ENCODE measurements around the gene ELOVL6. TPM values are rescaled to one million over a fixed set of nuclear protein-coding genes. Genes with fewer than 3 reads are reported as not detected.

Gene ELOVL6
- total and polyA plus RNA-seq, 10 donors, result 0.58 to 4.5 (median 3.3) TPM

DNA sequence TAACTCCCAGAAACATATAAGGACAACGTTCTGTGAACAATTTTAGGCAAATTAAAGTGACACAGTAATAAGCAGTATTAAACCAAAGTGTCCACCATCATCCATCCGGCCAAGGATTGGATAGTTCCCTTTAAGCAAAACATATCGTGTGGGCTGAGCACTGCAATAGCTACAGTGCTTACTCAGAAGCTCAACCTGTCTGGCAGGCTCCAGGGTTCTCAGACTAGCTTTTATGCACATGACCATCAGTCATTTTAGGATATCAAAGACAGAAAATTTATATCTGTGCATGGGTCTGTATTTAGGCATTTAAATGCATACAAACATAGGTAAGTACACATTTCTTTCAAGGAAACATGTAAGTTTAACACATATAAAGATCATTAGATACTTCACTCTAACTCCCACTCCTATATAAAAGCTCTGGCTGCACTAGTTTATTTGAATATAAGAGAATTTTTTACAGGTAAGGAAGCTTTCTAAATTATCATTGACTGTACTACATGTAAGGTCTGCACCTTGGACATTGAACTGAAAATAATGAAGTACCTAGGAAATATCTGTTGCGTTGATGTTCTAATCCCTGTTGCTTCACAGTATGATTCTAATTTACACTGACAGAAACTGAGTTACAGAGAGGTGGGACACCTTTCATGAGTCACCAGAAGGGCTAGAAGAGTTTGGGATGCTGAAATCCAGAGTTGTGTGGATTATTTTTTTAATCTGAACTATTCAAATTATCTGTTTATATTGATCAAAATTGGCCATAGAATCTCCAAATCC, 67.6 kb downstream of the ELOVL6 start:
- intact Hi-C loops (cut with DNase I; ENCODE audit: low total_unique reads), result no loop called here
- Histone ChIP-seq H3K36me3 (no peaks in the 10 kb centered on the region), H3K27ac (no peak overlapping the region), H3K9me3 (no peaks in the 10 kb centered on the region), H3K27me3 (replicated peaks in 1 of 7) (no peaks in the 10 kb centered on the region), H3K4me3 (no peak overlapping the region), H3K4me1 (no peaks in the 10 kb centered on the region)
- WGBS, 5 donors, result 89 to 97% (median 93%) methylated on average over 4 of the region's 4 CpGs
- DNase-seq, result no peak
- TF ChIP-seq POLR2AphosphoS5 (IDR thresholded peaks at IDR 0.05) (no peak), POLR2A (IDR thresholded peaks at IDR 0.05) (no peak)
- TF ChIP-seq, protein P1, sequence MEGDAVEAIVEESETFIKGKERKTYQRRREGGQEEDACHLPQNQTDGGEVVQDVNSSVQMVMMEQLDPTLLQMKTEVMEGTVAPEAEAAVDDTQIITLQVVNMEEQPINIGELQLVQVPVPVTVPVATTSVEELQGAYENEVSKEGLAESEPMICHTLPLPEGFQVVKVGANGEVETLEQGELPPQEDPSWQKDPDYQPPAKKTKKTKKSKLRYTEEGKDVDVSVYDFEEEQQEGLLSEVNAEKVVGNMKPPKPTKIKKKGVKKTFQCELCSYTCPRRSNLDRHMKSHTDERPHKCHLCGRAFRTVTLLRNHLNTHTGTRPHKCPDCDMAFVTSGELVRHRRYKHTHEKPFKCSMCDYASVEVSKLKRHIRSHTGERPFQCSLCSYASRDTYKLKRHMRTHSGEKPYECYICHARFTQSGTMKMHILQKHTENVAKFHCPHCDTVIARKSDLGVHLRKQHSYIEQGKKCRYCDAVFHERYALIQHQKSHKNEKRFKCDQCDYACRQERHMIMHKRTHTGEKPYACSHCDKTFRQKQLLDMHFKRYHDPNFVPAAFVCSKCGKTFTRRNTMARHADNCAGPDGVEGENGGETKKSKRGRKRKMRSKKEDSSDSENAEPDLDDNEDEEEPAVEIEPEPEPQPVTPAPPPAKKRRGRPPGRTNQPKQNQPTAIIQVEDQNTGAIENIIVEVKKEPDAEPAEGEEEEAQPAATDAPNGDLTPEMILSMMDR (IDR thresholded peaks at IDR 0.05 in 8 of 11, conservative IDR thresholded peaks at IDR 0.05 in 3 of 11), result no peak

DNA sequence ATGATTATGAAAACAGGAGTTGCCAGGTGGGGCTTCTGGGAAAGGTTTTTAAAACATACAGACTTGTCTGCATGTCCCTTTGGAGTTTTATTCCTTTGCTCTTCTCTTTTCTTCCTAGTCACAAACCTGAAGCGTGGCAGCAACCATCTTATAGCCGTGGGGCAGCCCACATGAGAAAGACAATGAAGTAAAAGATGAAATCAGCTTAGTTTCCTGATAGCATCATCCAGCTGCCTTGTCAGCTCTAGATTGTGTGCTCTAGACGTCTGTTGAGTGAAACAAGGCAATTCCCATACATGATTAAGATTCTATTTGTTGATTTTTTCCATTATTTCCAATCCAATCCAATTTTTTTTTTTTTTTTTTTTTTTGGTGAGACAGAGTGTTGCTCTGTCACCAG, 68.9 kb downstream of the ELOVL6 start:
- H3K36me3 ChIP-seq, result no peaks in the 10 kb centered on the region
- H3K27ac ChIP-seq, result no peak overlapping the region
- H3K4me1 ChIP-seq, result no peaks in the 10 kb centered on the region
- intact Hi-C loops (cut with DNase I; ENCODE audit: low total_unique reads), result no loop called here
- WGBS, 5 donors, result 77 to 91% (median 82%) methylated on average over 3 of the region's 3 CpGs
- no peak for DNase-seq
- H3K4me3 ChIP-seq, result no peak overlapping the region
- TF ChIP-seq POLR2AphosphoS5 (IDR thresholded peaks at IDR 0.05), result no peak
- TF ChIP-seq POLR2A (IDR thresholded peaks at IDR 0.05), result no peak
- TF ChIP-seq, protein P1 (IDR thresholded peaks at IDR 0.05 in 8 of 11, conservative IDR thresholded peaks at IDR 0.05 in 3 of 11), result no peak
- no peaks in the 10 kb centered on the region for H3K27me3 ChIP-seq (replicated peaks in 1 of 7)
- H3K9me3 ChIP-seq, result no peaks in the 10 kb centered on the region

DNA sequence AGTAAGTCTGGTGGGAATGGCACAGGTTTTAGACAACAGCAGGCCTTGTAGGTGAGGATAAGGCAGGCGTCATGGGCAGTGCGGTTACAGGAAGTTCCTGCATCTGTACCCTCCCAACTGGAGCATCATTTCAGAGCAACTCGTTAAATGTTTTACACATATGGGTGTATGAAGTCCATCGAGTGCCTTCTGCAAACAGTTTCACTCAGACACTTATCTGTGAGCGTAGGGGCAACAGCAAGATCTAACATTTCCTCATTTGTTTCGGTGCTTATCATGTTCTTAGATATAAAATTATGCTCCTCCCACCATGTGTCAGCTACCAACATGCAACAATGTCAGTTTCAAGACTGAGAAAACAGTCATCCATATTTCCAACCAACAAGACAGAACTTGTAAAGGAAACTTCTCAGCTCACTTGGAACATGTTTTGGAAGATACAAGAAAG, 69.9 kb downstream of the ELOVL6 start:
- no peak for DNase-seq
- H3K27ac ChIP-seq, result no peak overlapping the region
- intact Hi-C loops (cut with DNase I; ENCODE audit: low total_unique reads), result no loop called here
- 84 to 94% (median 90%) methylated on average over 6 of the region's 6 CpGs for WGBS, 5 donors
- no peaks in the 10 kb centered on the region for H3K27me3 ChIP-seq (replicated peaks in 1 of 7)
- TF ChIP-seq, protein P1 (IDR thresholded peaks at IDR 0.05 in 8 of 11, conservative IDR thresholded peaks at IDR 0.05 in 3 of 11), result no peak
- no peak for TF ChIP-seq POLR2A (IDR thresholded peaks at IDR 0.05)
- no peak for TF ChIP-seq POLR2AphosphoS5 (IDR thresholded peaks at IDR 0.05)
- no peaks in the 10 kb centered on the region for H3K9me3 ChIP-seq
- no peaks in the 10 kb centered on the region for H3K36me3 ChIP-seq
- H3K4me3 ChIP-seq, result no peak overlapping the region
- H3K4me1 ChIP-seq, result no peaks in the 10 kb centered on the region

DNA sequence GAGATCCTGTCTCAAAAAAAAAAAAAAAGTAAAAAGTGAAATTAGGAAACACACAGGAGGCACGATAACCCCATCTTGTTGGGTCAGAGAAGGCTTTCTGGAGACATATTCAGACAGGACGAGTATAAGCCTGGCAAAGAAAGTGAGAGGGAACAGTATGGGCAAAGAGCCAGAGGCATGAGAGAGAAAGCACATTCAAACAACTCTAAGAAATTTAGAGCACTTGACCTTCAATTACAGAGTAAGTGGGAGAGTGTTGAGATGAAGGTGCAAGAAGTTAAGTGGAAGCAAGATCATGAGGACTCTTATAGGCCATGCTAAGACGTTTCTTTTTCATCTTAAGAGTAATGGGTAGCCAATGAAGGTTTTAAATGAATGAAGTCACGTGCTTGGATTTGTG, 70.4 kb downstream of the ELOVL6 start:
- TF ChIP-seq, protein P1 (IDR thresholded peaks at IDR 0.05 in 8 of 11, conservative IDR thresholded peaks at IDR 0.05 in 3 of 11), result no peak
- TF ChIP-seq POLR2AphosphoS5 (IDR thresholded peaks at IDR 0.05) (no peak), POLR2A (IDR thresholded peaks at IDR 0.05) (no peak)
- Histone ChIP-seq H3K4me1 (no peaks in the 10 kb centered on the region), H3K27ac (no peak overlapping the region), H3K4me3 (no peak overlapping the region), H3K9me3 (no peaks in the 10 kb centered on the region), H3K36me3 (no peaks in the 10 kb centered on the region), H3K27me3 (replicated peaks in 1 of 7) (no peaks in the 10 kb centered on the region)
- intact Hi-C loops (cut with DNase I; ENCODE audit: low total_unique reads), result no loop called here
- 67 to 86% (median 83%) methylated on average over 4 of the region's 4 CpGs for WGBS, 5 donors
- no peak for DNase-seq

Measured in spleen (tissue), 11 donors.